ENCODE results near the gene RGS4. TPM values are rescaled to one million over a fixed set of nuclear protein-coding genes. Genes with fewer than 3 reads are reported as not detected.

The RGS4 gene
- total and polyA plus RNA-seq, 2 of the 13 experiments (the other 11 are each of a cell fraction or from before 2014, with no cell fraction given) = not detected

- intact Hi-C loops (cut with micrococcal nuclease; ENCODE audit: unreplicated experiment) (no loop called here), in situ Hi-C loops (cut with HindIII; ENCODE audit: extremely low pct_ligation_motif_present, low pct_unique_long_range_greater_than_20kb) (no loop called here)
- H3K27ac ChIP-seq (ENCODE audit: extremely low read length, insufficient read depth, low read length) = no peak overlapping the region
- ChIA-PET POLR2A (no interaction called here), CTCF (ENCODE audit: low intra/inter-chr PET ratio, low total read pairs) (no interaction called here)
- H3K9me3 ChIP-seq (ENCODE audit: low read length) = no peaks in the 10 kb centered on the region
- H3K27me3 ChIP-seq (ENCODE audit: control insufficient read depth in 1 of 2, insufficient read depth in 2 of 2, low read length in 2 of 2) = no peaks in the 10 kb centered on the region
- no peaks in the 10 kb centered on the region for H4K20me1 ChIP-seq (ENCODE audit: insufficient read depth, low read length)
- H3K9ac ChIP-seq (ENCODE audit: insufficient read depth, low read depth, low read length) = no peak overlapping the region
- 0% methylated on average over 4 of the region's 4 CpGs for WGBS (ENCODE audit: low lambda C conversion rate)
- H3K4me1 ChIP-seq (ENCODE audit: insufficient read depth, low read length) = no peaks in the 10 kb centered on the region
- H3K4me3 ChIP-seq (replicated peaks in 1 of 3; ENCODE audit: insufficient read depth in 1 of 3, low read depth in 2 of 3, low read length in 3 of 3) = no peak overlapping the region
- FAIRE-seq (no peak), DNase-seq (ENCODE audit: low spot score) (no peak), ATAC-seq (no peak)
- H3K4me2 ChIP-seq (ENCODE audit: low read depth, low read length) = no peak overlapping the region
- H2AFZ ChIP-seq (ENCODE audit: low read length) = no peak overlapping the region
- no TSS peak for BruUV-seq (replicated peaks)
- TF ChIP-seq NFE2L1 (CRISPR knock-in tag; IDR thresholded peaks at IDR 0.05; ENCODE audit: borderline replicate concordance) (no peak), ZNF260 (CRISPR knock-in tag; IDR thresholded peaks at IDR 0.05; ENCODE audit: borderline replicate concordance, low read depth) (no peak), MBNL3 (CRISPR knock-in tag; conservative IDR thresholded peaks at IDR 0.05) (no peak), NR0B2 (CRISPR knock-in tag; IDR thresholded peaks at IDR 0.05) (no peak)
- no peaks in the 10 kb centered on the region for H3K36me3 ChIP-seq (replicated peaks in 1 of 2; ENCODE audit: control insufficient read depth in 1 of 2, insufficient read depth in 2 of 2, low read length in 2 of 2)
- H3K79me2 ChIP-seq (ENCODE audit: insufficient read depth, low read length) = no peaks in the 10 kb centered on the region
These were observed 13.6 kb upstream of the RGS4 start for GRCh38 chr1:163055531-163055930.

DNA sequence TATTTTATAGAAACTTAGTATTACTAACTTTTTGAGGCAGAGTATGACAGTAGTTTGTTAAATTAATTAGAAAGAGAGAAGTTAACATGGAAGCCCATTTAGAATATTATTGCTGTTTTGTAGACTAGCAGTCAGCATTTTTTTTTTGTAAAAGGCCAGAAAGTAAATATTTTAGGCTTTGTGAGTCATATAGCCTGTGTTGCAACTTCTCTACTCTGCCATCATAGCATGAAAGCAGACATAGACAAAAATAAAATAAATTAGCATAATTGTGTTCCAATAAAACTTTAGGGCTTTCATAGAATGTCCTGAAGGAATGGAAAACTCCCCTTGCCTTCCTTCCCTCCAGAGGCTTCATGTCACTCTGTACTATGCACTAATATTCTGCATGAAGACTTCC is 12.3 kb upstream of the RGS4 start:
- H4K20me1 ChIP-seq (ENCODE audit: insufficient read depth, low read length) = no peaks in the 10 kb centered on the region
- ATAC-seq = no peak
- ChIA-PET CTCF (ENCODE audit: low intra/inter-chr PET ratio, low total read pairs) (no interaction called here), POLR2A (no interaction called here)
- in situ Hi-C loops (cut with HindIII; ENCODE audit: extremely low pct_ligation_motif_present, low pct_unique_long_range_greater_than_20kb) = no loop called here
- H3K27me3 ChIP-seq (ENCODE audit: control insufficient read depth in 1 of 2, insufficient read depth in 2 of 2, low read length in 2 of 2) = no peaks in the 10 kb centered on the region
- no peak overlapping the region for H3K4me2 ChIP-seq (ENCODE audit: low read depth, low read length)
- H3K79me2 ChIP-seq (ENCODE audit: insufficient read depth, low read length) = no peaks in the 10 kb centered on the region
- H3K4me3 ChIP-seq (replicated peaks in 1 of 3; ENCODE audit: insufficient read depth in 1 of 3, low read depth in 2 of 3, low read length in 3 of 3) = no peak overlapping the region
- H3K4me1 ChIP-seq (ENCODE audit: insufficient read depth, low read length) = no peaks in the 10 kb centered on the region
- no peaks in the 10 kb centered on the region for H3K9me3 ChIP-seq (ENCODE audit: low read length)
- no peak for DNase-seq (ENCODE audit: low spot score)
- no peak for FAIRE-seq
- no peak overlapping the region for H3K27ac ChIP-seq (ENCODE audit: extremely low read length, insufficient read depth, low read length)
- no peak overlapping the region for H3K9ac ChIP-seq (ENCODE audit: insufficient read depth, low read depth, low read length)
- no peaks in the 10 kb centered on the region for H3K36me3 ChIP-seq (replicated peaks in 1 of 2; ENCODE audit: control insufficient read depth in 1 of 2, insufficient read depth in 2 of 2, low read length in 2 of 2)
- H2AFZ ChIP-seq (ENCODE audit: low read length) = no peak overlapping the region
- intact Hi-C loops (cut with micrococcal nuclease; ENCODE audit: unreplicated experiment) = no loop called here
- no TSS peak for BruUV-seq (replicated peaks)
- no peak for TF ChIP-seq ZNF569 (CRISPR knock-in tag; IDR thresholded peaks at IDR 0.05; ENCODE audit: borderline replicate concordance)
- TF ChIP-seq, protein P1, sequence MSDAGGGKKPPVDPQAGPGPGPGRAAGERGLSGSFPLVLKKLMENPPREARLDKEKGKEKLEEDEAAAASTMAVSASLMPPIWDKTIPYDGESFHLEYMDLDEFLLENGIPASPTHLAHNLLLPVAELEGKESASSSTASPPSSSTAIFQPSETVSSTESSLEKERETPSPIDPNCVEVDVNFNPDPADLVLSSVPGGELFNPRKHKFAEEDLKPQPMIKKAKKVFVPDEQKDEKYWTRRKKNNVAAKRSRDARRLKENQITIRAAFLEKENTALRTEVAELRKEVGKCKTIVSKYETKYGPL (CRISPR knock-in tag; IDR thresholded peaks at IDR 0.05) = no peak
- TF ChIP-seq ZNF589 (CRISPR knock-in tag; conservative IDR thresholded peaks at IDR 0.05) = no peak
- TF ChIP-seq, protein P2, sequence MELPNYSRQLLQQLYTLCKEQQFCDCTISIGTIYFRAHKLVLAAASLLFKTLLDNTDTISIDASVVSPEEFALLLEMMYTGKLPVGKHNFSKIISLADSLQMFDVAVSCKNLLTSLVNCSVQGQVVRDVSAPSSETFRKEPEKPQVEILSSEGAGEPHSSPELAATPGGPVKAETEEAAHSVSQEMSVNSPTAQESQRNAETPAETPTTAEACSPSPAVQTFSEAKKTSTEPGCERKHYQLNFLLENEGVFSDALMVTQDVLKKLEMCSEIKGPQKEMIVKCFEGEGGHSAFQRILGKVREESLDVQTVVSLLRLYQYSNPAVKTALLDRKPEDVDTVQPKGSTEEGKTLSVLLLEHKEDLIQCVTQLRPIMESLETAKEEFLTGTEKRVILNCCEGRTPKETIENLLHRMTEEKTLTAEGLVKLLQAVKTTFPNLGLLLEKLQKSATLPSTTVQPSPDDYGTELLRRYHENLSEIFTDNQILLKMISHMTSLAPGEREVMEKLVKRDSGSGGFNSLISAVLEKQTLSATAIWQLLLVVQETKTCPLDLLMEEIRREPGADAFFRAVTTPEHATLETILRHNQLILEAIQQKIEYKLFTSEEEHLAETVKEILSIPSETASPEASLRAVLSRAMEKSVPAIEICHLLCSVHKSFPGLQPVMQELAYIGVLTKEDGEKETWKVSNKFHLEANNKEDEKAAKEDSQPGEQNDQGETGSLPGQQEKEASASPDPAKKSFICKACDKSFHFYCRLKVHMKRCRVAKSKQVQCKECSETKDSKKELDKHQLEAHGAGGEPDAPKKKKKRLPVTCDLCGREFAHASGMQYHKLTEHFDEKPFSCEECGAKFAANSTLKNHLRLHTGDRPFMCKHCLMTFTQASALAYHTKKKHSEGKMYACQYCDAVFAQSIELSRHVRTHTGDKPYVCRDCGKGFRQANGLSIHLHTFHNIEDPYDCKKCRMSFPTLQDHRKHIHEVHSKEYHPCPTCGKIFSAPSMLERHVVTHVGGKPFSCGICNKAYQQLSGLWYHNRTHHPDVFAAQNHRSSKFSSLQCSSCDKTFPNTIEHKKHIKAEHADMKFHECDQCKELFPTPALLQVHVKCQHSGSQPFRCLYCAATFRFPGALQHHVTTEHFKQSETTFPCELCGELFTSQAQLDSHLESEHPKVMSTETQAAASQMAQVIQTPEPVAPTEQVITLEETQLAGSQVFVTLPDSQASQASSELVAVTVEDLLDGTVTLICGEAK (IDR thresholded peaks at IDR 0.05) = no peak
- TF ChIP-seq, protein P2 (CRISPR knock-in tag; IDR thresholded peaks at IDR 0.05) = no peak
- TF ChIP-seq PAF1 (CRISPR knock-in tag; IDR thresholded peaks at IDR 0.05) = no peak

Measured in HepG2 (cell line).